Dendritic cell treated with granulocyte-macrophage colony-stimulating factor and Interleukin-4, amounts not matched to agents 40 ng/mL and 50 ng/mL, for 4 days (primary cell): ENCODE data around the gene SEPTIN12.
A peak's percentile ranks its signal among the peaks of the same experiment; 100 is the strongest.

Experiments used
- H3K27ac Mint-ChIP-seq: one replicate; pipeline ENCODE4 v1.8.0; 2022; ENCODE audit warnings: mild to moderate bottlenecking, mixed read lengths
- H3K27me3 Mint-ChIP-seq: one replicate; pipeline ENCODE4 v1.8.0; 2022; ENCODE audit warnings: mild to moderate bottlenecking, mixed read lengths
- H3K36me3 Mint-ChIP-seq: one replicate; pipeline ENCODE4 v1.8.0; 2022; ENCODE audit warnings: low read depth, mixed read lengths
- H3K4me1 Mint-ChIP-seq: one replicate; pipeline ENCODE4 v1.8.0; 2022; ENCODE audit warnings: low read depth, mixed read lengths
- H3K4me3 Mint-ChIP-seq: one replicate; pipeline ENCODE4 v1.8.0; 2022; ENCODE audit warnings: mild to moderate bottlenecking, moderate library complexity, mixed read lengths
- H3K9me3 Mint-ChIP-seq: one replicate; pipeline ENCODE4 v1.8.0; 2022; ENCODE audit warnings: mixed read lengths
- intact Hi-C: fragments of 100-400 bp; cut with micrococcal nuclease; formaldehyde crosslinking; loops from one replicate; pipeline ENCODE4 v1.15.0; 2022

SEPTIN12 gene

GRCh38 chr16:4813251-4814003 is 25.3 kb upstream of the SEPTIN12 start:
- Mint-ChIP-seq H3K4me3 (no peak overlapping the region), H3K9me3 (no peaks in the 10 kb centered on the region), H3K27ac (peak overlapping the region; percentile 21), H3K4me1 (no peaks in the 10 kb centered on the region), H3K36me3 (peaks cover 100% of the 10 kb centered on the region), H3K27me3 (no peaks in the 10 kb centered on the region)
- intact Hi-C loops = no loop called here

GRCh38 chr16:4811773-4812172 is 23.6 kb upstream of the SEPTIN12 start:
- Mint-ChIP-seq H3K27me3 (no peaks in the 10 kb centered on the region), H3K9me3 (no peaks in the 10 kb centered on the region), H3K4me3 (no peak overlapping the region), H3K36me3 (peaks cover 100% of the 10 kb centered on the region), H3K4me1 (no peaks in the 10 kb centered on the region), H3K27ac (no peak overlapping the region)
- intact Hi-C loops = no loop called here

GRCh38 chr16:4811242-4811641 is 23.1 kb upstream of the SEPTIN12 start:
- Mint-ChIP-seq H3K36me3 (peaks cover 100% of the 10 kb centered on the region), H3K9me3 (no peaks in the 10 kb centered on the region), H3K27ac (no peak overlapping the region), H3K4me3 (no peak overlapping the region), H3K4me1 (peaks cover 1% of the 10 kb centered on the region), H3K27me3 (no peaks in the 10 kb centered on the region)
- intact Hi-C loops = no loop called here

GRCh38 chr16:4806280-4806679 is 18.1 kb upstream of the SEPTIN12 start:
- intact Hi-C loops = no loop called here
- Mint-ChIP-seq H3K36me3 (peaks cover 86% of the 10 kb centered on the region), H3K27ac (peak overlapping the region; percentile 97), H3K9me3 (no peaks in the 10 kb centered on the region), H3K27me3 (no peaks in the 10 kb centered on the region), H3K4me3 (no peak overlapping the region), H3K4me1 (peaks cover 36% of the 10 kb centered on the region)

- Mint-ChIP-seq H3K4me1 (peaks cover 46% of the 10 kb centered on the region), H3K27ac (peak overlapping the region; percentile 97), H3K27me3 (no peaks in the 10 kb centered on the region), H3K4me3 (no peak overlapping the region), H3K36me3 (peaks cover 86% of the 10 kb centered on the region), H3K9me3 (no peaks in the 10 kb centered on the region)
- intact Hi-C loops = no loop called here
Measured at GRCh38 chr16:4805231-4805630, 17.1 kb upstream of the SEPTIN12 start.

- H3K4me3 Mint-ChIP-seq = peak overlapping the region; percentile 92
- H3K4me1 Mint-ChIP-seq = peaks cover 57% of the 10 kb centered on the region
- intact Hi-C loops = loop anchor here (1.0 to 5.0 kb wide), 3 partner anchors 36 to 69 kb away; partner anchors contain the start of genes ANKS3, DNAAF8, GLYR1 and UBN1
- no peaks in the 10 kb centered on the region for H3K27me3 Mint-ChIP-seq
- H3K9me3 Mint-ChIP-seq = no peaks in the 10 kb centered on the region
- H3K36me3 Mint-ChIP-seq = peaks cover 86% of the 10 kb centered on the region
- H3K27ac Mint-ChIP-seq = peak overlapping the region; percentile 97
Measured at GRCh38 chr16:4803898-4804762, 16.0 kb upstream of the SEPTIN12 start.

- Mint-ChIP-seq H3K27me3 (no peaks in the 10 kb centered on the region), H3K36me3 (peaks cover 86% of the 10 kb centered on the region), H3K9me3 (no peaks in the 10 kb centered on the region), H3K27ac (peak overlapping the region; percentile 97), H3K4me1 (peaks cover 63% of the 10 kb centered on the region), H3K4me3 (peak overlapping the region; percentile 92)
- intact Hi-C loops = loop anchor here (1.0 to 5.0 kb wide), 3 partner anchors 35 to 69 kb away; partner anchors contain the start of genes ANKS3, DNAAF8, GLYR1 and UBN1
Measured at GRCh38 chr16:4803401-4803844, 15.3 kb upstream of the SEPTIN12 start.

GRCh38 chr16:4802659-4803287 is 14.6 kb upstream of the SEPTIN12 start:
- Mint-ChIP-seq H3K27ac (peak overlapping the region; percentile 97), H3K36me3 (peaks cover 86% of the 10 kb centered on the region), H3K9me3 (no peaks in the 10 kb centered on the region), H3K4me1 (peaks cover 63% of the 10 kb centered on the region), H3K27me3 (no peaks in the 10 kb centered on the region), H3K4me3 (peak overlapping the region; percentile 92)
- intact Hi-C loops = loop anchor here (1.0 to 5.0 kb wide), 3 partner anchors 34 to 68 kb away; partner anchors contain the start of genes ANKS3, DNAAF8, GLYR1 and UBN1

- intact Hi-C loops = loop anchor here (2.0 to 5.0 kb wide), 2 partner anchors 45 to 67 kb away; partner anchors contain the start of genes ANKS3, DNAAF8, GLYR1 and UBN1
- H3K9me3 Mint-ChIP-seq = no peaks in the 10 kb centered on the region
- no peaks in the 10 kb centered on the region for H3K27me3 Mint-ChIP-seq
- H3K4me1 Mint-ChIP-seq = peaks cover 63% of the 10 kb centered on the region
- H3K36me3 Mint-ChIP-seq = peaks cover 86% of the 10 kb centered on the region
- H3K4me3 Mint-ChIP-seq = peak within 1 kb of the TSS; percentile 92
- peak within 1 kb of the TSS; percentile 97 for H3K27ac Mint-ChIP-seq
Measured at GRCh38 chr16:4801962-4802658, 14.0 kb upstream of the SEPTIN12 start, which contains the start of gene ROGDI. TSS of gene ROGDI (minus strand) at chr16:4802633. CDS start at chr16:4802571, 62 bp downstream.

GRCh38 chr16:4801051-4801961 is 13.2 kb upstream of the SEPTIN12 start:
- no peaks in the 10 kb centered on the region for H3K27me3 Mint-ChIP-seq
- peak overlapping the region; percentile 97 for H3K27ac Mint-ChIP-seq
- intact Hi-C loops = loop anchor here (5.0 kb wide), 1 partner anchor 46 kb away; the partner anchor contains the start of genes GLYR1 and UBN1
- peak overlapping the region; percentile 92 for H3K4me3 Mint-ChIP-seq
- peaks cover 63% of the 10 kb centered on the region for H3K4me1 Mint-ChIP-seq
- peaks cover 86% of the 10 kb centered on the region for H3K36me3 Mint-ChIP-seq
- H3K9me3 Mint-ChIP-seq = no peaks in the 10 kb centered on the region

GRCh38 chr16:4800290-4801041 is 12.3 kb upstream of the SEPTIN12 start:
- Mint-ChIP-seq H3K27ac (peak overlapping the region; percentile 97), H3K4me1 (peaks cover 56% of the 10 kb centered on the region), H3K9me3 (no peaks in the 10 kb centered on the region), H3K4me3 (peak overlapping the region; percentile 92), H3K36me3 (peaks cover 87% of the 10 kb centered on the region), H3K27me3 (no peaks in the 10 kb centered on the region)
- intact Hi-C loops = loop anchor here (5.0 kb wide), 1 partner anchor 47 kb away; the partner anchor contains the start of genes GLYR1 and UBN1
